SK-N-SH treated with all-trans-retinoic acid at 6 μM for 48 hours (cell line): ENCODE data around the gene B3GALNT2.

Experiments
- ARNTL ChIP-seq: fragments of 450-650 bp; formaldehyde crosslinking; IDR thresholded peaks from 2 replicates; pipeline ENCODE4 v1.5.0; 2020; ENCODE audit warnings: low read depth, mild to moderate bottlenecking, moderate library complexity, borderline replicate concordance
- ESRRG ChIP-seq: fragments of 250-450 bp; sonication (Bioruptor Pico); IDR thresholded peaks from 2 replicates; pipeline ENCODE4 v1.6.1; 2021; ENCODE audit warnings: mild to moderate bottlenecking
- OSR1 ChIP-seq: fragments of 250-450 bp; sonication (Bioruptor Pico); IDR thresholded peaks from 2 replicates; pipeline ENCODE4 v1.8.0; 2022; ENCODE audit warnings: moderate library complexity, mild to moderate bottlenecking, inconsistent platforms
- PATZ1 ChIP-seq: fragments of 250-450 bp; sonication (Bioruptor Pico); IDR thresholded peaks from 2 replicates; pipeline ENCODE4 v1.8.0; 2020; ENCODE audit warnings: mild to moderate bottlenecking, moderate library complexity, borderline replicate concordance
- PPARA ChIP-seq: fragments of 250-450 bp; sonication (Bioruptor Pico); IDR thresholded peaks from 2 replicates; pipeline ENCODE4 v1.5.0; 2020; ENCODE audit warnings: mild to moderate bottlenecking, borderline replicate concordance
- RARB ChIP-seq: fragments of 250-450 bp; sonication (Bioruptor Pico); IDR thresholded peaks from 2 replicates; pipeline ENCODE4 v1.8.0; 2021; ENCODE audit warnings: mild to moderate bottlenecking, moderate library complexity
- SNAI2 ChIP-seq: fragments of 250-450 bp; sonication (Bioruptor Pico); IDR thresholded peaks from 2 replicates; pipeline ENCODE4 v1.5.0; 2020; ENCODE audit warnings: mild to moderate bottlenecking, moderate library complexity
- ZC3H10 ChIP-seq: fragments of 250-450 bp; sonication (Bioruptor Pico); IDR thresholded peaks from 2 replicates; pipeline ENCODE4 v1.5.1; 2021; ENCODE audit warnings: mild to moderate bottlenecking, moderate library complexity
- ZNF565 ChIP-seq: fragments of 450-650 bp; formaldehyde crosslinking; conservative IDR thresholded peaks from 2 replicates; pipeline ENCODE4 v1.5.0; 2020; ENCODE audit warnings: low read depth, mild to moderate bottlenecking, moderate library complexity
- ZNF8 ChIP-seq: fragments of 450-650 bp; formaldehyde crosslinking; IDR thresholded peaks from 2 replicates; pipeline ENCODE4 v1.5.0; 2020; ENCODE audit warnings: mild to moderate bottlenecking, moderate library complexity
- TF ChIP-seq, protein P1 (sequence below): fragments of 250-450 bp; sonication (Bioruptor Pico); IDR thresholded peaks from 2 replicates; pipeline ENCODE4 v1.5.0; 2020; ENCODE audit warnings: mild to moderate bottlenecking, moderate library complexity
- TF ChIP-seq, protein P2 (sequence below): fragments of 250-450 bp; sonication (Bioruptor Pico); IDR thresholded peaks from 2 replicates; pipeline ENCODE4 v1.5.1; 2020; ENCODE audit warnings: low read depth, mild to moderate bottlenecking, moderate library complexity
- TF ChIP-seq, protein P3 (sequence below): fragments of 250-450 bp; sonication (Bioruptor Pico); IDR thresholded peaks from 2 replicates; pipeline ENCODE4 v1.5.1; 2021; ENCODE audit warnings: mild to moderate bottlenecking, moderate library complexity

- TF ChIP-seq ZNF565 (CRISPR knock-in tag) = no peak
- no peak for TF ChIP-seq ZC3H10 (CRISPR knock-in tag)
- TF ChIP-seq PPARA = no peak
- TF ChIP-seq ZNF8 (CRISPR knock-in tag) = no peak
- TF ChIP-seq PATZ1 = no peak
- TF ChIP-seq SNAI2 = no peak
- TF ChIP-seq, protein P1, sequence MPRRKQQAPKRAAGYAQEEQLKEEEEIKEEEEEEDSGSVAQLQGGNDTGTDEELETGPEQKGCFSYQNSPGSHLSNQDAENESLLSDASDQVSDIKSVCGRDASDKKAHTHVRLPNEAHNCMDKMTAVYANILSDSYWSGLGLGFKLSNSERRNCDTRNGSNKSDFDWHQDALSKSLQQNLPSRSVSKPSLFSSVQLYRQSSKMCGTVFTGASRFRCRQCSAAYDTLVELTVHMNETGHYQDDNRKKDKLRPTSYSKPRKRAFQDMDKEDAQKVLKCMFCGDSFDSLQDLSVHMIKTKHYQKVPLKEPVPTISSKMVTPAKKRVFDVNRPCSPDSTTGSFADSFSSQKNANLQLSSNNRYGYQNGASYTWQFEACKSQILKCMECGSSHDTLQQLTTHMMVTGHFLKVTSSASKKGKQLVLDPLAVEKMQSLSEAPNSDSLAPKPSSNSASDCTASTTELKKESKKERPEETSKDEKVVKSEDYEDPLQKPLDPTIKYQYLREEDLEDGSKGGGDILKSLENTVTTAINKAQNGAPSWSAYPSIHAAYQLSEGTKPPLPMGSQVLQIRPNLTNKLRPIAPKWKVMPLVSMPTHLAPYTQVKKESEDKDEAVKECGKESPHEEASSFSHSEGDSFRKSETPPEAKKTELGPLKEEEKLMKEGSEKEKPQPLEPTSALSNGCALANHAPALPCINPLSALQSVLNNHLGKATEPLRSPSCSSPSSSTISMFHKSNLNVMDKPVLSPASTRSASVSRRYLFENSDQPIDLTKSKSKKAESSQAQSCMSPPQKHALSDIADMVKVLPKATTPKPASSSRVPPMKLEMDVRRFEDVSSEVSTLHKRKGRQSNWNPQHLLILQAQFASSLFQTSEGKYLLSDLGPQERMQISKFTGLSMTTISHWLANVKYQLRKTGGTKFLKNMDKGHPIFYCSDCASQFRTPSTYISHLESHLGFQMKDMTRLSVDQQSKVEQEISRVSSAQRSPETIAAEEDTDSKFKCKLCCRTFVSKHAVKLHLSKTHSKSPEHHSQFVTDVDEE = no peak
- TF ChIP-seq, protein P2, sequence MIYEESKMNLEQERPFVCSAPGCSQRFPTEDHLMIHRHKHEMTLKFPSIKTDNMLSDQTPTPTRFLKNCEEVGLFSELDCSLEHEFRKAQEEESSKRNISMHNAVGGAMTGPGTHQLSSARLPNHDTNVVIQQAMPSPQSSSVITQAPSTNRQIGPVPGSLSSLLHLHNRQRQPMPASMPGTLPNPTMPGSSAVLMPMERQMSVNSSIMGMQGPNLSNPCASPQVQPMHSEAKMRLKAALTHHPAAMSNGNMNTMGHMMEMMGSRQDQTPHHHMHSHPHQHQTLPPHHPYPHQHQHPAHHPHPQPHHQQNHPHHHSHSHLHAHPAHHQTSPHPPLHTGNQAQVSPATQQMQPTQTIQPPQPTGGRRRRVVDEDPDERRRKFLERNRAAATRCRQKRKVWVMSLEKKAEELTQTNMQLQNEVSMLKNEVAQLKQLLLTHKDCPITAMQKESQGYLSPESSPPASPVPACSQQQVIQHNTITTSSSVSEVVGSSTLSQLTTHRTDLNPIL (CRISPR knock-in tag) = no peak
- TF ChIP-seq RARB (CRISPR knock-in tag) = no peak
- TF ChIP-seq ESRRG (CRISPR knock-in tag) = no peak
- TF ChIP-seq OSR1 (CRISPR knock-in tag) = no peak
- TF ChIP-seq, protein P3, sequence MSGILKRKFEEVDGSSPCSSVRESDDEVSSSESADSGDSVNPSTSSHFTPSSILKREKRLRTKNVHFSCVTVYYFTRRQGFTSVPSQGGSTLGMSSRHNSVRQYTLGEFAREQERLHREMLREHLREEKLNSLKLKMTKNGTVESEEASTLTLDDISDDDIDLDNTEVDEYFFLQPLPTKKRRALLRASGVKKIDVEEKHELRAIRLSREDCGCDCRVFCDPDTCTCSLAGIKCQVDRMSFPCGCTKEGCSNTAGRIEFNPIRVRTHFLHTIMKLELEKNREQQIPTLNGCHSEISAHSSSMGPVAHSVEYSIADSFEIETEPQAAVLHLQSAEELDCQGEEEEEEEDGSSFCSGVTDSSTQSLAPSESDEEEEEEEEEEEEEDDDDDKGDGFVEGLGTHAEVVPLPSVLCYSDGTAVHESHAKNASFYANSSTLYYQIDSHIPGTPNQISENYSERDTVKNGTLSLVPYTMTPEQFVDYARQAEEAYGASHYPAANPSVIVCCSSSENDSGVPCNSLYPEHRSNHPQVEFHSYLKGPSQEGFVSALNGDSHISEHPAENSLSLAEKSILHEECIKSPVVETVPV = no peak
- no peak for TF ChIP-seq ARNTL (CRISPR knock-in tag)
These were observed 12.7 kb upstream of the B3GALNT2 start for GRCh38 chr1:235516862-235517446.
